Epithelial cell of proximal tubule (primary cell): ENCODE results near the gene SELENOK. TPM values are rescaled to one million over a fixed set of nuclear protein-coding genes. Genes with fewer than 3 reads are reported as not detected.

Experiments
- DNase-seq: peaks from one replicate; pipeline ENCODE4 v3.0.0-alpha.2; 2011; ENCODE audit warnings: low read depth
- H3K4me3 ChIP-seq: 2 replicates; pipeline ENCODE4 v1.5.1; 2011; ENCODE audit warnings: low read depth, mild to moderate bottlenecking, low read length
- CTCF ChIP-seq: conservative IDR thresholded peaks from 2 replicates; pipeline ENCODE4 v1.5.1; 2012; ENCODE audit warnings: low read depth, mild to moderate bottlenecking, low read length
- total RNA-seq: library from RNA; depleted of rRNA; stranded (reverse); fragments of >200 nt; gene quantifications from 2 replicates; pipeline ENCODE4 v1.2.3, GENCODE V29; 2015

SELENOK gene
- total RNA-seq, 1 donor from 2014 or later = 49.9 TPM

DNA sequence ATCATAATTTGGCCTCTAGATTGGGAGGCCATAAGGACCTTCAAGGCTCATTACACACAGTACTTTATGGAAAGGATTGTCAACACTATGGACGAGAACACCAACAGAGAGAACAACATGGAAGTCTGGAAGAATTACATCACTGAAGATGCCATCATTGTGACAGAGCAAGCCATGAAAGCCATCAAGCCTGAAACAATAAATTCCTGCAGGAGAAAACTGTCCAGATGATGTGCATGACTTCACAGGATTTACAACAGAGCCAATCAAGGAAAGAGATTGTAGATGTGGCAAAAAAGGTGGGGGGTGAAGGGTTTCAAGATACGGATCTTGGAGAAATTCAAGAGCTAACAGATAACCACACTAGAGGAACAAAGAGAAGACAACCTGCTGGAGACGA is 29.4 kb downstream of the SELENOK start:
- H3K4me3 ChIP-seq = no peak overlapping the region
- DNase-seq = no peak
- TF ChIP-seq CTCF = no peak

DNA sequence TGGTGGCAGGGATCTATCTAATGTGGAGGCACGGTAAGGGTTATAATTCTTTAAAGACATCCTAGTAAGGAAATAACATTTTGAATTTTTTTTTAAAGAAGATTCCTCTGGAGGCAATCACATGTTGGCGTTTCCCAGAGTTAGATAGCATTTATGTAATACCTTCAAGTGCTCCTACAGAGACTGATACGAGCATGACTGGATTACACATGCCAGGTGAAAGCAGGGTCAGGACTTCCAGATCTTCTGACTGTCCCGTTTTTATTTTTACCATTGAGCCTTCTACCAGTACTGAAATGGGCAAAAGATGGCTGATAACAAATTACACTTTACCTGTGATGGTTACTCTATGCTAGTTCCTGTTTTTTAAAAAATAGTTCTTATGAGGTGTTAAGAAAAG is 31.5 kb downstream of the SELENOK start:
- no peak for TF ChIP-seq CTCF
- H3K4me3 ChIP-seq = no peak overlapping the region
- no peak for DNase-seq

DNA sequence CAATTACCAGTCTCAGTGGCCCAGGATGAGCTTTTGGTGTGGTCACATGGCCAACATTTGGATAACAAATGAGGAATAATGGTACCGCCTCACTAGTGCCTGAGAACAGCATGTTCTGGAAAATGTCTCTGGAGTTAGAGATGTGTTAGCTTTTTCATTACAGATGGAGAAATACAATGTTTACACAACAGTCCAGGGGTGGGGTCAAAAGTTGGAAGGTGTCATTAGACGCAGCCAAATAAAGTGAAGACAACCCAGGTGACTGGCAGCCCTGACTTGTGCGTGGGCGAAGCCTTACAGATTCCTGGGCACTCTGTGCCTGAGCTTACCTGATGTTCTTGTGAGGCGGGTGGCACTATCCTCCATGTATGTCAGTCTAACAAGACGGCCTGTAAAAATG is 32.5 kb downstream of the SELENOK start:
- DNase-seq = no peak
- no peak overlapping the region for H3K4me3 ChIP-seq
- no peak for TF ChIP-seq CTCF

GRCh38 chr3:53858096-53858741 is 33.4 kb downstream of the SELENOK start:
- DNase-seq = no peak
- peak; percentile 9 for TF ChIP-seq CTCF
- no peak overlapping the region for H3K4me3 ChIP-seq

GRCh38 chr3:53856964-53857363 is 34.7 kb downstream of the SELENOK start:
- no peak for TF ChIP-seq CTCF

DNA sequence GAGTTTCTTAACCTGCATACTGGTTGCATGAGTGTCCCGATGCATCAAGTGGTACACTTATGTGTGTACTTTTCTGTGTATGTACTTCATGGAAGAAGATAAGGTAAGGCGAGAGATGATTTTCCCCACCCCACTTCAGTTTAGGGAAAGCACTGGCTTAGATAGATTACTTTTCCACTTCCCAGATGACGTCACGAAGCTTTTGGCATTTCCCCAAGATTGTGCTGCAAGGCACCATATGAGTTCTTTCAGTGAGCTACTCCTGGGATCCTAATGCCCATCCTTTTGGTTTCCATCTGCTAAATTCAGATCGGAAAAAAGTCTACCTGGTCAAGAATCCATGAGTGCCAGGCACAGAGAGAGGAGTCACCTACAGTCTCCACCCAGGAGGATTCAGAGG is 40.8 kb downstream of the SELENOK start:
- no peak for TF ChIP-seq CTCF
- H3K4me3 ChIP-seq = no peak overlapping the region
- no peak for DNase-seq

More at GRCh38 chr3:53856964-53857363, 34.7 kb downstream of the SELENOK start:
- no peak for DNase-seq
- H3K4me3 ChIP-seq = no peak overlapping the region

DNA sequence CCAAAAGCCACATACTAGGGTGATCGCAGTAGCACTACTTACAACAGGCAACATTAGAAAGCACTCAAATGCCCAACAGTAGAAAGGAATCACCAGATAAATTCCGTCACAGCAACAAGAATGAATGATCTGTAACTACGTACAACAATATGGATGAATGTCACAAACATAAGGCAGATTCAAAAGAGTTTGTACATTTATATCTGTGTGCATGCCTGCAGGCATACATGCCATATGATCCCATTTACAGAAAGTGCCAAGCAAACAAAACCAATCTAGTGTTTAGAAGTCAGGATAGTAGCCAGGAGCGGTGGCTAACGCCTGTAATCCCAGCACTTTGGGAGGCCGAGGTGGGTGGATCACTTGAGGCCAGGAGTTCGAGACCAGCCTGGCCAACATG is 41.7 kb downstream of the SELENOK start:
- no peak overlapping the region for H3K4me3 ChIP-seq
- no peak for DNase-seq
- no peak for TF ChIP-seq CTCF
